Endothelial cell of umbilical vein (primary cell): ENCODE data around the gene FGA. TPM values are rescaled to one million over a fixed set of nuclear protein-coding genes. Genes with fewer than 3 reads are reported as not detected.

ENCODE experiments used
- BruUV-seq: library from RNA; stranded (reverse); fragments of 400-500 nt; replicated peaks from 2 replicates; lab custom pipeline; 2021; lab: Mats Ljungman, UMichigan
- CTCF ChIA-PET: fragments of 300-600, 350-600 bp; sonication (Branson Sonifier 250); formaldehyde crosslinking; loops from one replicate; lab custom pipeline; 2021; ENCODE audit warnings: antibody characterized with exemption, inconsistent platforms; lab: Charles Lee
- POLR2A ChIA-PET: fragments of 300-600, 350-600 bp; sonication (Branson Sonifier 250); formaldehyde crosslinking; loops from one replicate; lab custom pipeline; 2021; ENCODE audit warnings: antibody characterized with exemption, inconsistent platforms; lab: Charles Lee
- DNase-seq: peaks from one replicate; pipeline ENCODE4 v3.0.0-alpha.2; 2011; ENCODE audit warnings: low read depth, low spot score
- FAIRE-seq: peaks from 2 replicates; lab custom pipeline; 2011; peaks lifted over from hg19 to GRCh38; lab: Jason Lieb, UNC
- H2AFZ ChIP-seq: 2 replicates; pipeline ENCODE4 v1.6.0; 2012; ENCODE audit warnings: low read depth, low read length, control low read depth, inconsistent platforms
- H3K27ac ChIP-seq: 2 replicates; pipeline ENCODE4 v1.5.1; 2011; ENCODE audit warnings: low read depth, mild to moderate bottlenecking, control low read depth, low read length, moderate library complexity; ENCODE audit not compliant: insufficient read depth
- H3K27me3 ChIP-seq, 2 experiments: 2 replicates each; pipeline versions ENCODE4 v1.6.0 to v1.6.1; 2011; ENCODE audit warnings: low read length in 2 of 2, mixed read lengths in 1 of 2; ENCODE audit not compliant: control insufficient read depth in 2 of 2, insufficient read depth in 2 of 2
- H3K36me3 ChIP-seq, 2 experiments: 2 replicates in 1 of 2; 3 replicates in 1 of 2; pipeline ENCODE4 v1.5.1; 2011; ENCODE audit warnings: low read length in 2 of 2, mild to moderate bottlenecking in 1 of 2, moderate library complexity in 1 of 2; ENCODE audit not compliant: control insufficient read depth in 2 of 2, insufficient read depth in 2 of 2; ENCODE audit errors: extremely low read depth in 1 of 2
- H3K4me1 ChIP-seq: 3 replicates; pipeline ENCODE4 v1.5.1; 2011; ENCODE audit warnings: mild to moderate bottlenecking, low read length; ENCODE audit not compliant: control insufficient read depth, insufficient read depth; ENCODE audit errors: extremely low read depth
- H3K4me2 ChIP-seq: 2 replicates; pipeline ENCODE4 v1.6.1; 2011; ENCODE audit warnings: low read length, control low read depth, mixed read lengths; ENCODE audit not compliant: insufficient read depth
- H3K4me3 ChIP-seq, 3 experiments: fragments of 200-600 bp in 1 of 3; sonication (generic), shearing (Covaris generic) in 1 of 3; replicated peaks in 1 of 3; 2 replicates each; pipeline ENCODE4 v1.5.1; 2011 to 2016; ENCODE audit warnings: control low read depth in 3 of 3, low read length in 3 of 3, mild to moderate bottlenecking in 2 of 3, inconsistent platforms in 1 of 3, low read depth in 1 of 3, moderate library complexity in 1 of 3; ENCODE audit not compliant: insufficient read depth in 1 of 3
- H3K79me2 ChIP-seq: 2 replicates; pipeline ENCODE4 v1.6.0; 2012; ENCODE audit warnings: low read length, inconsistent platforms; ENCODE audit not compliant: control insufficient read depth, insufficient read depth
- H3K9ac ChIP-seq: replicated peaks from 2 replicates; pipeline ENCODE3; 2011; ENCODE audit warnings: low read length, control low read depth; ENCODE audit not compliant: insufficient read depth; ENCODE audit errors: extremely low read depth
- H3K9me1 ChIP-seq: replicated peaks from 3 replicates; pipeline ENCODE4 v1.6.0; 2011; ENCODE audit warnings: mild to moderate bottlenecking, low read length; ENCODE audit not compliant: control insufficient read depth, insufficient read depth; ENCODE audit errors: extremely low read depth
- H3K9me3 ChIP-seq: replicated peaks from 2 replicates; pipeline ENCODE4 v1.5.1; 2012; ENCODE audit warnings: low read length, inconsistent platforms; ENCODE audit not compliant: control insufficient read depth, insufficient read depth
- H4K20me1 ChIP-seq: replicated peaks from 2 replicates; pipeline ENCODE3; 2011; ENCODE audit warnings: mild to moderate bottlenecking, low read length; ENCODE audit not compliant: control insufficient read depth, insufficient read depth; ENCODE audit errors: extremely low read depth
- EZH2 ChIP-seq: IDR thresholded peaks from 2 replicates; pipeline ENCODE4 v1.6.1; 2012; ENCODE audit warnings: borderline replicate concordance, low read depth, mild to moderate bottlenecking, moderate library complexity, low read length, inconsistent platforms; ENCODE audit not compliant: severe bottlenecking
- FOS ChIP-seq: IDR thresholded peaks from 2 replicates; pipeline ENCODE4 v1.6.1; 2011; ENCODE audit warnings: mild to moderate bottlenecking, low read length, moderate library complexity, borderline replicate concordance; ENCODE audit not compliant: insufficient read depth
- GATA2 ChIP-seq: IDR thresholded peaks from 2 replicates; pipeline ENCODE4 v1.7.0; 2011; ENCODE audit warnings: low read depth, mild to moderate bottlenecking, moderate library complexity, mixed read lengths, low read length; ENCODE audit not compliant: insufficient read length, insufficient read depth
- JUN ChIP-seq: IDR thresholded peaks from 2 replicates; pipeline ENCODE4 v1.6.1; 2011; ENCODE audit warnings: borderline replicate concordance, low read depth; ENCODE audit not compliant: insufficient read length, insufficient read depth
- MYC ChIP-seq: IDR thresholded peaks from one replicate; pipeline ENCODE4 v1.6.1; 2011; ENCODE audit warnings: mild to moderate bottlenecking, low read depth, low read length
- POLR2A ChIP-seq: IDR thresholded peaks from 2 replicates; pipeline ENCODE4 v1.6.1; 2012; ENCODE audit warnings: low read depth, mild to moderate bottlenecking, control low read depth, low read length
- POLR2AphosphoS5 ChIP-seq: IDR thresholded peaks from 2 replicates; pipeline ENCODE4 v1.6.1; 2012; ENCODE audit warnings: low read depth, mild to moderate bottlenecking, control low read depth, low read length, moderate library complexity; ENCODE audit not compliant: insufficient read depth
- dilution Hi-C: fragments of 300-500 bp; cut with MboI; formaldehyde crosslinking; loops from one replicate; pipeline ENCODE4 v1.15.0; 2019; ENCODE audit warnings: low sequenced_read_pairs; ENCODE audit not compliant: extremely low pct_ligation_motif_present
- intact Hi-C: fragments of 100-400 bp; cut with micrococcal nuclease; formaldehyde crosslinking; loops from one replicate; pipeline ENCODE4 v1.10.0; 2022
- polyA plus RNA-seq, 4 experiments: library from polyadenylated mRNA; depleted of rRNA in 3 of 4; stranded (reverse) in 3 of 4; unstranded in 1 of 4; fragments of >200 nt; gene quantifications; 2 replicates each; pipeline versions ENCODE4 v1.2.1 to v1.2.3, GENCODE V29; 2011 to 2012; ENCODE audit warnings: missing spikeins in 1 of 4
- total RNA-seq: library from RNA; stranded (reverse); gene quantifications from 2 replicates; pipeline ENCODE4 v1.2.3, GENCODE V29; 2021
- TF ChIP-seq, protein P1 (sequence below): IDR thresholded peaks from 2 replicates; pipeline ENCODE4 v1.6.1; 2011; ENCODE audit not compliant: insufficient read depth, insufficient read length
- TF ChIP-seq, protein P2 (sequence below), 2 donors: IDR thresholded peaks; 1 replicate in 1 of 2; 2 replicates in 1 of 2; pipeline ENCODE4 v1.5.1; 2011; ENCODE audit warnings: low read length in 2 of 2, mild to moderate bottlenecking in 2 of 2, moderate library complexity in 2 of 2, control low read depth in 1 of 2, inconsistent platforms in 1 of 2, low read depth in 1 of 2; ENCODE audit not compliant: insufficient read depth in 1 of 2; ENCODE audit errors: extremely low read depth in 1 of 2

FGA gene
- total and polyA plus RNA-seq, 2 donors (not counting 3 experiments of a cell fraction or from before 2014, with no cell fraction given) = not detected

DNA sequence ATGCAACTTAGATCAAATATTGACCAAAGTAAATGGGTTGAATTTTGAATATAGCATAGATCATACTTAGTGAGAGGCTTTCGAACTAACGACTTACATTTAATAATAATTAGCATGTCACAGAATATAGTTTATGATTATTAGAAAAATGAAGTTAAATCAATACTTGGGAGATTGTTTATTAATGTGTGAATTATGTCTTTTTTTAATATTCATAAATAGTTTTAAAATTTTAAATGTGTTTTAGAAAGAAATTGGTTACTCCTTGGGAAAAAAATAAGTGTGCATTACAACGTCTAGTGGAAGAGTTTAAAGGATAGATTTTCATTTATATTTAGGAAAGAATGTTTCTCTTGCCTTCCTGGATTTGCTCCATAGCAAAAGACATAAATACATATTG lies 7.3 kb downstream of the FGA start:
- no peak overlapping the region for H3K4me3 ChIP-seq
- H3K9me1 ChIP-seq = no peaks in the 10 kb centered on the region
- no peak overlapping the region for H3K27ac ChIP-seq
- BruUV-seq = no TSS peak
- DNase-seq (no peak), FAIRE-seq (no peak)
- H3K27me3 ChIP-seq = peaks cover 0 to 2% of the 10 kb centered on the region in 2 experiments
- dilution Hi-C loops (no loop called here), intact Hi-C loops (no loop called here)
- TF ChIP-seq MYC (no peak), POLR2AphosphoS5 (no peak), EZH2 (no peak), GATA2 (no peak), FOS (no peak), JUN (no peak), POLR2A (no peak)
- TF ChIP-seq, protein P1, sequence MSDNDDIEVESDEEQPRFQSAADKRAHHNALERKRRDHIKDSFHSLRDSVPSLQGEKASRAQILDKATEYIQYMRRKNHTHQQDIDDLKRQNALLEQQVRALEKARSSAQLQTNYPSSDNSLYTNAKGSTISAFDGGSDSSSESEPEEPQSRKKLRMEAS = no peak
- no peak overlapping the region for H2AFZ ChIP-seq
- no peak overlapping the region for H3K4me2 ChIP-seq
- H3K9me3 ChIP-seq = no peaks in the 10 kb centered on the region
- no peaks in the 10 kb centered on the region for H3K79me2 ChIP-seq
- H3K36me3 ChIP-seq = no peaks in the 10 kb centered on the region
- H4K20me1 ChIP-seq = no peaks in the 10 kb centered on the region
- no peak overlapping the region for H3K9ac ChIP-seq
- ChIA-PET CTCF (no interaction called here), POLR2A (no interaction called here)
- H3K4me1 ChIP-seq = no peaks in the 10 kb centered on the region

DNA sequence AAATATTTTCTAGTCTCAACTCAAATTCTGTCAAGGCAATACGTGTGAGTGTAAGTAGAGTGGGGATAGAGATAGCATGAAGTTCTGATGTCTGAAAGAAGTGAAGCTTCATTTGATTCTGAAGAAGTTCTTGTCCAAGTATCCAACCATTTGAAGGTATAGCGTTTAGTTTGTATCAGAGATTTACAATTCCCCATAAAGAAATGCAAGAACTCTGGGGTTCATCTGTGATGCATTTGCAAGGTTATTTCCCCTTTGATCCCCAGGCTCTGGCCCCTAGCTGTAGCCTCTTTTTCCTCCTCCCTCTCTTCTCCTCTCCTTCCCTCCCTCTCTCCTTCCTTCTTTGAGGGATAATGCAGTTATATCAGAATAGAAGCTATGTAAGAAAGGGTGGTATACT lies 7.8 kb downstream of the FGA start:
- Histone ChIP-seq H3K9me1 (no peaks in the 10 kb centered on the region), H3K27me3 (peaks cover 0 to 2% of the 10 kb centered on the region in 2 experiments), H3K27ac (no peak overlapping the region), H3K4me3 (no peak overlapping the region), H3K9me3 (no peaks in the 10 kb centered on the region), H3K4me1 (no peaks in the 10 kb centered on the region), H4K20me1 (no peaks in the 10 kb centered on the region), H2AFZ (no peak overlapping the region), H3K4me2 (no peak overlapping the region), H3K79me2 (no peaks in the 10 kb centered on the region), H3K36me3 (no peaks in the 10 kb centered on the region), H3K9ac (no peak overlapping the region)
- POLR2A ChIA-PET = no interaction called here
- DNase-seq (no peak), FAIRE-seq (no peak)
- BruUV-seq = no TSS peak
- TF ChIP-seq FOS (no peak), POLR2A (no peak), MYC (no peak), JUN (no peak), GATA2 (no peak), EZH2 (no peak), POLR2AphosphoS5 (no peak)
- TF ChIP-seq, protein P2, sequence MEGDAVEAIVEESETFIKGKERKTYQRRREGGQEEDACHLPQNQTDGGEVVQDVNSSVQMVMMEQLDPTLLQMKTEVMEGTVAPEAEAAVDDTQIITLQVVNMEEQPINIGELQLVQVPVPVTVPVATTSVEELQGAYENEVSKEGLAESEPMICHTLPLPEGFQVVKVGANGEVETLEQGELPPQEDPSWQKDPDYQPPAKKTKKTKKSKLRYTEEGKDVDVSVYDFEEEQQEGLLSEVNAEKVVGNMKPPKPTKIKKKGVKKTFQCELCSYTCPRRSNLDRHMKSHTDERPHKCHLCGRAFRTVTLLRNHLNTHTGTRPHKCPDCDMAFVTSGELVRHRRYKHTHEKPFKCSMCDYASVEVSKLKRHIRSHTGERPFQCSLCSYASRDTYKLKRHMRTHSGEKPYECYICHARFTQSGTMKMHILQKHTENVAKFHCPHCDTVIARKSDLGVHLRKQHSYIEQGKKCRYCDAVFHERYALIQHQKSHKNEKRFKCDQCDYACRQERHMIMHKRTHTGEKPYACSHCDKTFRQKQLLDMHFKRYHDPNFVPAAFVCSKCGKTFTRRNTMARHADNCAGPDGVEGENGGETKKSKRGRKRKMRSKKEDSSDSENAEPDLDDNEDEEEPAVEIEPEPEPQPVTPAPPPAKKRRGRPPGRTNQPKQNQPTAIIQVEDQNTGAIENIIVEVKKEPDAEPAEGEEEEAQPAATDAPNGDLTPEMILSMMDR (IDR thresholded peaks at IDR 0.05; ENCODE audit: extremely low read depth in 1 of 2, insufficient read depth in 1 of 2, low read depth in 1 of 2, low read length in 2 of 2) = no peak
- TF ChIP-seq, protein P1 = no peak
- intact Hi-C loops (no loop called here), dilution Hi-C loops (no loop called here)
- CTCF ChIA-PET = no interaction called here
